ENCODE measurements around the gene ICAM3.

The ICAM3 gene

DNA sequence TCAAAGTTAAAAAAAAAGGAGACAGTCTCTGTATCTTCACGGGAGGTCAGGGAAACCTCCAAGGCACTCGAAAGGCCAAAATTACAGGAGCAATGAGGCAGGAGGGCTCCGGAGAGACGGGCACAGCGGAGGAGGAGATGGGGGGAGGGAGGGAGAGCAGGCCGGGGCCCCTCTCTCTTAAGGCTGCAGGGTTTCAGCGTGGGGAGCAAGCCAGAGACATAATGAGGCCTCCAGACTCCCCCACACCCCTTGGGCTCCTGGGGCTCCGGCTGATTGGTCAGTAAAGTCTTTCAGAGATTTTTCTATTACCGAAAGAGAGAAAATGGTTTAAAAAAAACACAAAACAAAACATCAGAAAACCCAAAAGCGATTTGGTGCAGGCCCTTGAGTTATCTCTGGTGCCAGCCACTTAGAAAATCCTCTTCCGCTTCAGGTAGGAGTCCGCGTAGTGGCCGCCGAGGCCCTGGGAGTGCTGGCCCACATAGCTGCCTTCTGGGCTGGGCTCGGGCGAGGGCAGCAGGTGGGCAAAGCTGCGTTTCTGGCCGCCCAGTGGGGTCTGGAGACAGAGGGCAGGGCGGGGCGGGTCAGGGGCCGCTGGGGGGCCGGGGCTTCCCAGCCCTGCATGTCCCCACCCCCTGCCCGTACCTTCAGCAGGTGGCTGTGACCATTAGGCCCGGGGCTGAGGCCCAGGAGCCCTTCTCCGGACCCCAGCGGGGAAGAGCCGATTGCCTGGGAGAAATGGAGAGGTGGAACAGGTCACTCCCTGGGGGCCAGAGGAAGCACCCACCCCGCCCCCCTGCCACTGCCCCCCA is 22.2 kb downstream of the ICAM3 start:
- no peak for DNase-seq (ENCODE audit: low read depth)
- no peak for TF ChIP-seq CTCF (conservative IDR thresholded peaks at IDR 0.05; ENCODE audit: low read depth, low read length)
- no peak overlapping the region for H3K4me3 ChIP-seq (ENCODE audit: low read depth, low read length)

- no peak for DNase-seq (ENCODE audit: low read depth)
- no peak for TF ChIP-seq CTCF (conservative IDR thresholded peaks at IDR 0.05; ENCODE audit: low read depth, low read length)
- H3K4me3 ChIP-seq (ENCODE audit: low read depth, low read length), result no peak overlapping the region
Measured at GRCh38 chr19:10316229-10317044, 23.0 kb downstream of the ICAM3 start.

GRCh38 chr19:10315335-10316214 is 23.8 kb downstream of the ICAM3 start, which contains the start of gene FDX2:
Gene FDX2, minus strand, starts transcription at chr19:10316015. Its CDS starts 19 bp downstream, at chr19:10315996.
- peak within 1 kb of the TSS; percentile 86 for H3K4me3 ChIP-seq (ENCODE audit: low read depth, low read length)
- no peak for TF ChIP-seq CTCF (conservative IDR thresholded peaks at IDR 0.05; ENCODE audit: low read depth, low read length)
- peak; percentile 80 for DNase-seq (ENCODE audit: low read depth)

DNA sequence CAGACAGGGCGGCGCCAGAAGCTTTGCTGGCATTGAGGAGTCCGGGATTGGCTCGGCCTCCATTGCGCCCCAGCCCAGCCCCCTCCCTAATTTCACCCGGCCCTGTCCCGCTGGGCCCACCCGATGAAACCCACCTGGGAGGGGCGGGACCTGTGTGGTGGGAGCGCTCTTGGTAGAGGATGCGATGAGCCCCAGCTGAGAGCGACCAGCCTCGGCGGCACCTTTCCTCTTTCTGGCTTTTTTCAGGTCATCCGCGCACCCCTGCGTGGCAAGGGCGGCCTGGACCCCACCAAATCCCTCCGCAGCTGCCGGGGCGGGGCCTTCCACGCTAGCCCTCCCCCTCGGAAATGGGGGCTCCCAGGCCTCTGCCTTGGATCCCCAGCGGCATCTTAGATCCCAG is 30.0 kb downstream of the ICAM3 start, which contains the start of gene ZGLP1:
ZGLP1 (minus strand) TSS at position 393 of the 400 bp plus-strand sequence.
- H3K4me3 ChIP-seq (ENCODE audit: low read depth, low read length), result no peak within 1 kb of the TSS
- TF ChIP-seq CTCF (conservative IDR thresholded peaks at IDR 0.05; ENCODE audit: low read depth, low read length), result no peak
- no peak for DNase-seq (ENCODE audit: low read depth)

DNA sequence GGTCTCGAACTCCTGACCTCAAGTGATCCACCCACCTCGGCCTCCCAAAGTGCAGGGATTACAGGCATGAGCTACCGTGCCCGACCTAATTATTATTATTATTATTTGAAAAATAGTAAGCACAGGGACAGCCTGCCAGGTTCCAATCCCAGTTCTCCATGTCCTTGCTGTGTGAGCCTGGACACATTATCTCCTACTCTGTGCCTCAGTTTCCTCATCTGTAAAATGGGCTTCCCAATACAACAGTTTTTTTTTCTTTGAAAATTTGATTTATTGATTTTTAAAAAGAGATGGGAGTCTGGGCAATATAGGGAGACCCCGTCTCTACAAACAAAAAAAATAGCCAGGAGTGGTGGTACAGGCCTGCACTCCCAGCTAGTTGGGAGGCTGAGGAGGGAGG is 33.1 kb downstream of the ICAM3 start:
- no peak overlapping the region for H3K4me3 ChIP-seq (ENCODE audit: low read depth, low read length)
- no peak for TF ChIP-seq CTCF (conservative IDR thresholded peaks at IDR 0.05; ENCODE audit: low read depth, low read length)
- no peak for DNase-seq (ENCODE audit: low read depth)

DNA sequence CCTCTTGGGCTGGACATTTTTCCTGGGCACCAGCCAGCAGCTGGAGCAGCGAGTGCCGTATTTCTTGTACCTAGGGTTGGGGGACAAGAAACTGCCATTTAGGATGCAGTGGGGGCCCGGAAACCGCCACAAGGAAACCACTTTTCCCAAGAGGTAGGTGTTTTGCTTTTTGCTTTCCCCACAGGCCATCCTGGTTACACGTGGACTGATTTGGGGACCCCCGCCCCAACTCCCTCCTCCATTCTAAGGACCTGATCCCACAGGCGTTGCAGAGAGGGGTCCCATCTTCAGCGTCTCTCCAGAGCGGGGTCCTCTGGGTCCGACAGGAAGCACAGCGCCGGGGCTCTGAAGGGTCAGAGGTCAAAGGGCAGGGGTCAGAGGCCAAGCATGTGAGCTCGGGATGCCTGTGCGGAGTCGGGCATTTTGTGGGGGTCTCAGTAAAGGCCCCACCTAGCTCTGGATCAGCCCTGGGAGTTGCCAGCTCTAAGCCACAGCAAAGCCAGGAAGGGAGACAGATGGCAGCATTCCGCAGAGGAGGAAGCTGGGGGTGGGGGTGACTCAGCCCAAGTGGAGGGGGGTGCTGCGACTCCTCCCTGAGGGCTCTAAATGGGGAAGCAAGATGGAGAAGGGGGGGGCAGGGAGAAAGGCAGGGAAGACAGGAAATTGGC is 34.2 kb downstream of the ICAM3 start:
- no peak for DNase-seq (ENCODE audit: low read depth)
- TF ChIP-seq CTCF (conservative IDR thresholded peaks at IDR 0.05; ENCODE audit: low read depth, low read length), result no peak
- no peak overlapping the region for H3K4me3 ChIP-seq (ENCODE audit: low read depth, low read length)

Measured in choroid plexus epithelial cell (primary cell).